Inflammatory macrophage treated with lipopolysaccharide for 1 hour (primary cell): ENCODE results near the gene ABHD14A.

Experiments
- DNase-seq, 2 donors: peaks; one replicate each; pipeline ENCODE4 v3.0.0-alpha.2; 2020 to 2022

ABHD14A gene

DNA sequence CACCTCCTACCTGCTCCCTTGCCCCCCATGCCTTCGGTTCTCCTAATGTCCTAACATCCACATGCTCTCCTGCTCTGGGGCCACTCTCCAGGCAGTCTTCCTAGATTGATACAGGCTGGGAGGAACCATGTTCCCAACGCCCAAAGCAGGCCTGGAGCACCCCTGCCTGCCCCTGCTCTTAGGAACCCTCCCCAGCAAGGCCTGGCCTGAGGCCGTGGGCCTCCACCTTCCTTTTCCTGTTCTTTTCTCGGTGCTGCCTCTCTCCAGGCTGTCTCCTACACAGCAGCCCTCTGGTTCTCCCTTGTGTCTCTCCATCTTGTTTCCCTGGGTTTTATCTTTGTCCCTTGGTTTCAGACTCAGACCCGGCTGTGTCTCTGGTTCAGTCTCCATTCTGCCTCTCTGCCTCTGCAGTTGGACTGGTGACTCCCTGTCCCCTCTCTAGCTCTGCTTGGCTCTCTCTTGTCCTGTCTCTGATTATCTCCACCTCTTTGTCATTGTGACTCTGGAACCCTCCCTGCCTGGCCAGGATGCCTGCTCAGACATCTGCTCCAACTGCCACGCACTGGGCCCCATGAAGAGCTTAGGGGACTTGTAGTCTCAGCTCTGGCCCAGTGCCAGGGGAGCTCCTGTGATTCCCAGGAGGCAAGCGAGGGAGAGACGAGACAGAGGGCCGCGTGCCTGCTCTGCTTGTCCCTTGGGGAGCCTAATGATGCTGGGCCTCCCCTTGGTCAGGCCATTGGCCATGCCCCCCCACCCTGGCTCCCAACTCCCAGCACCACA lies 46.8 kb downstream of the ABHD14A start:
- DNase-seq: no peak

DNA sequence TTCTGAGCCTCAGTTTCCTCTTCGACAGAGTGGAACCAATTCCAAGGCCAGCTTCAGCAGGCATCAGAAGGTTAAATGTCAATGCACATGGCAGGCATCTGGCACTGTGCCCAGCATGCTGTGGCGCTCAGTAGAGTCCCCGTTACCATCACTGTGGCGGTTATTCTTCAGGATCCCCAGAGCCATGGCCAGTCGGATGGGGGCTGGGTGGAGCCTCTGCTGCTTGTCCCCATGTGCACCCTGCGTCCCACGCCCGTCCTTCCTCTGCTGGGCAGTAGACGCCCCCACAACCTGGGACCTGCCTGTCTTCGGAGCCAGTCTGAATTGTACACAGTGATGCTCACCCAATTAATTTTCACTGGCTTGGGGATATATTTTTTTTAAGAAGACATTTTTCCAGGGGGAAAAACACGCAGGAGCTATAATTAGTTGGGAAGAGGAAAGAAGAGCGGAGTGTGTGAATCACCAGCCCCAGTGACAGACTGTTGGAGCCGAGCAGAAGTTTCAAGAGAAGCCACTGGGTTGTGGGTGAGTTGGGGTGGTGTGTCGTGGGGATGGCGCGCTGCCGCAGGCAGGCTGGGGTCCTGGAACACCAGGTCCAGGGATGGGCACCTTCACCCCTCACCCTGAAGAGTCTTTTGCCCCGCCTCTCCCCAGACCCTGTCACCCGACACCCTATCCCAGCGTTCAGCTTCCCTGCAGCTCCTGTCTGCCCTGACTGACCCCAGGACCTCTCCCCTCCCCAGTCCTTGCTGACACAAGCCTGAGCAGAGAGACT lies 47.6 kb downstream of the ABHD14A start:
- no peak for DNase-seq

DNA sequence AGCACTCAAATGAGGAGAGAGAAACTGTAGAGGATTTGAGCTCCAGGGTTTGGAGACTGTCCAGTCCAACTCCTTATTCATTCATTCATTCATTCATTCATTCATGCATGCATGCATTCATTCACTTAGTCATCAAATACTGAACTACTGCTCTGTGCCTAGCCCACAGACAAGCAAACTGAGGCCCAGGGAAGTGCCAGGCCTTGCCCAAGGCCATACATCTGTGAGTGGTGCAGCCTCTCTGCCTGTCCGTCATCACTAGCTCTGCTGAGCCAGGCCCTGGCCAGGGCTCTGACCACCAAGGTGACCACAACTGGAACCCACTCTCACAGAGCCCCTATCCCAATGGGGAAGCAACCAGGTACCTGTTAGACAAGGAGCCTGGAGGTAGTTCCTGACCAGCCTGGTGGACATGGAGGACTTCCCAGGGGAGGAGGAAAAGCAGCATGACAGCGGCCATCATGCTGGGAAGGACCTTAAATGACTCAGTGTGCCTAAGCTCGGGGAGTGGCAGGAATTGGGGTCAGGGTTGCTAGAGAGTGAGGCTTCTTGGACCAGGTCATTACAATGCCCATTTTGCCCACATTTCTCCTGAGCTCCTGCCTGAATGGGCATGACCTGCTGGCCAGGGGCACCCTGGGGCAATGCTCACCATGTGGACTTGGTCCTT lies 48.4 kb downstream of the ABHD14A start:
- no peak for DNase-seq

DNA sequence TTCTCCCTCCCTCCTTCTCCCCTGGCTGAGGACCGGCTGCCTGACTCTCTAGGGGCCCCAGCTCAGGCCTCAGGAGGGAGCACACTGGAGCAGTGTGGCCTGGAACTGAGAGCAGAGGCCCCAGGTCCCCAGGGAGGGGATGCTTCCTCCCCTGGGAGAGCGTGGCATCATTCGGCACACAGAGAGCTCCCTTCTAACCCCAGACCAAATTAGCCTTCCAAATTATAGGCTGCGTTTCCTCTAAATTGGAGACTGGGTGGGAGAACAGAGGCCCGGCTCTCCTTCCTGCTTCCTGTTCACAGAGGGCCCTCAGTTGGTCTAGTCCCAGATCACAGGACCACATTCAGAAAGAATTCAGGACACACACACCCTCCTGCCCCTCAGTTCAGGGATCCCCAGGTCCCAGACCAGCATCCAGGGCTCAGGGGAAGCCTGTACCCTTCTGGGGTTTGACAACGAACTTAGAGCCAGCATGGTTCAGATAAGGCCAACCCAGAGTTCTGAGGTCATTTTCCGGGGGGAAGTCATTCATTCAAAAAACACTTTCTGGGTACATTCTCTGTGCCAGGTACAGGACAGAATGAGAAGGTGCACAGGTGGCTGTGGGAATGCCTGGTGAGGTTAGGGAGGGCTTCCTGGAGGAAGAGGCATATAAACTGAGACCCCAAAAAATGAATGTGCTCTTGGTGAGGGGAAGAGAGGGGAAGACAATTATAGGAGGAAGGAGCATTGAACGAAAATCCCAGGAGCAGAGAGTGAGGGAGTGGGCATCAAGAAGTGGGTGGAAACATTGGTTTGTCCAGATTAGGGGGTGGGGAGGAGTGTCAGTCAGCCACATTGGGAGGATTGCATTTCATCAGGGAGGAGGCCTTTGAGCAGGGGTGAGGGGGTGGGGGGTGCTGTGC lies 49.2 kb downstream of the ABHD14A start:
- no peak for DNase-seq

DNA sequence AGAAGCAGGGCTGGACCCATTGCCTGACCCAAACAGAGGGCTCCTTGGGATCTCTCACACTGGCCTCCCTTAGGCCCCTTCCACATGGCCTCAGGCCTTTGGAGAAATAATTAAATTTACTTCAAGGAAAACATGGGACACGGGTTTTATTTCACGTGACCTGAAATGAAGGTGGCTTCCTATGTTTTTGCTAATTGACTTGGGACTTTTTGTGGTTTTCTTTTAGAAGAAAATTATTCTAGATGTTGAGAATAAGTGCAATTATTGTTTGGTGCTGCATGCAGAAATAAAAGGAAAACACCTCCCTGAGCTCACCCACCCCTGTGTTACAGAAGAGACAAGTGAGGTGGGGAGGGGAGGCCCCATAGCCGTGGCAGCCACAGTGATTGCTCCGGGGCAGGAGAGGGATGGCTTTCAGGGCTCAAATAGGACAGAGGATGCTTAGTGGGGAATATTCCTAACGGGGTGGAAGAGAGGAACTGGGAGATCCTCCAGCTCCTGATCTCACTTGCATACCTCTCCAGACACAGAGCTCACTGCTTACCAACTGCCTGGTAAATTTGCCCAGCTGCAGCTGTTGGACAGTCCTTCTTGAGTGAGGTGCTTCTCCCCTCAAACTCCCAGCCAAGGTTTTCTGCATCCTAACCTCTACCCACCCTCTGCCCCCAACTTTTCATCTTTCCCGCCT lies 50.0 kb downstream of the ABHD14A start:
- no peak for DNase-seq

DNA sequence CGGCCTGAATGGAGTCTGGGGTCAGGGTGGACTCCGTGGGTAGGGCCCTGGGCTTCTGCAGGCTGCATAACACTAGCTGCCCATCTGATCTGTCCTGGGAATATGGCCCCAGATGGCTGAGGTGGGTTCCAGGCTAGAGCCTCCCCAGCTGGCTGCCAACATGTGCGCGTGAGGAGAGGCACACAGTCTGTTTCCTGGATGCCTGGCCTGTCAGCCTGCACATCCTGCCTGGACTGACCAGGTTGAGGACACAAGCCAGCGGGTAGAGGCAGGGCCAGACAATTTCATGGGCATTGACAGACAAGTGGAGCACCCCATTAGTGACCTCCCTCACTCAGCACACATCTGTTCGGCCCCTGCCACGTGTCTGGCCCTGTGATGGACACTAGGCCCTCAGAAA lies 50.6 kb downstream of the ABHD14A start:
- no peak for DNase-seq

DNA sequence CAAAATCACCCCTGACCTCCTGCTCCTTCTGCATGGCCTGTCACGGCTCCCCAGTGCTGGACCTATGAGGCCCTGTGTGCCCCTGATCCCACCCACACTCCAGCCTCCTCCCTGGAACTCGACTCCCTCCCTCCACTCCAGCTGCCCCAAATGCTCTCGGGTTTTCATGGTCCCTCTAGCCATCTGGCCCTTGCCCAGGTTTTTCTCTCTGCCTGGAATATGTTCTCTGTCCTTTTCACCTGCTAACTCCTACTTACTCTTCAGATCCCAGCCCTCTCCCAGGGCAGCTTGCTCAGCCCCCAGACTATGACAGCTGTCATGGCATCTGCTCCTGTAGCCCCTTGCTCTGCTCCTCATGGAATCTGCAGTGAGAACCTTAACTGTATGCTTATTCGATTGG lies 51.2 kb downstream of the ABHD14A start:
- no peak for DNase-seq

DNA sequence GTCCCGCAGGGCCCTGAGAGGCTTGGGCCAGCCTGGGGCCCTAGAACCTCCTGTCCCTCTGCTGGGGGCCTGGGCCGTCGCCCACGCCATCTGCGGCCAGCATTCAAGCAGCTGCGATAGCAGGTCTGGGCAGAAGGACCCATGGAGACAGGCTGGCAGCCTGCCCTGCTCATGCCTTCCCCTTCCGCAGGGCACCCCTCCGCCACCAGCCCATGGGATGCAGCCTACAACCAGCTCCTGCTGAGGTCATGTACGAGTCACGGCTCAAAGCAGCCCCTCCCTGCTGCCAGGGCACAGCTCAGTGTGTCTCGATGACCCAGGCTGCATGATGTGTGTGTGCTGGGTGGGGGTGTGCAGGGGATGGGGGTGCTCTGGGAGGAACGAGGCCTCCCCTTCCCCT lies 53.7 kb downstream of the ABHD14A start:
- DNase-seq: no peak

DNA sequence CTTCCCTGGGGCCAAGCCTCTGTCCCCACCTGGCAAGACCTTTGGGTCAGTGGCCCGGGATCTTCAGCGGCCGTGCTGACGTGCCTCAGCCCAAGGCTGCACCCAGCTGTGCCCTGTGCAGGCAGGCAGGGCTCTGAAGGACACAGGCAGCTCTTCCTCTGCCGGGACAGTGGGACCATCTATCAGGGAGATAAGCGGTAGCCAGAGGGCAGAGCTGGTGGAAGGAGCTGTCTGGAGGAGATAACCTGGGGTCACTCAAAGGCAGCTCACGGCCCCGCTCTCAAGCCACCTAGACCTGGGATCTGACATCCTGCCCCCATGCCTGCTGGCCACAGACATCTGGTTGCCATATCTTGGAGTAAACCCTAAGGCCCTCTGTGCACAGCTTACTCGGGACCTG lies 54.2 kb downstream of the ABHD14A start:
- no peak for DNase-seq

DNA sequence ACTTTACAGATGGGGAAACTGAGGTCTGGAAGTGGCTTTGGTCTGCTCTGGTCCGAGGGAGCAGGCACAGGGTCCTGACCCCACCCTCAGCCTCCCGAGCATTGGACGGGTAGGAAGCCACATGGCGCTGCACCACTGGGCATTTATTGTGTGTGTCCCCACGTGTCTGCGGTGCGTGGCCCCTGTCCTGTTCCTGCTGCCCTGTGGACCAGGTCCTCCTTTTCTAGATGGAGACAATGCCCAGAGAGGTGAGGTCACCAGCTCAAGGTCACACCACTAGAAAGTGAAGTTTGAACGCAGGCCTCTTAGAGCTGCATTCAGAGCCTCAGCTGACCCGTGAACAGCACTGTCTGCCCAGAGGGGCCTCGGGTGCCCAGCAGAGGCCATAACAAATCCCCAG lies 54.7 kb downstream of the ABHD14A start:
- DNase-seq: no peak
